Measurements from ENCODE around the gene SPATA33.

DNA sequence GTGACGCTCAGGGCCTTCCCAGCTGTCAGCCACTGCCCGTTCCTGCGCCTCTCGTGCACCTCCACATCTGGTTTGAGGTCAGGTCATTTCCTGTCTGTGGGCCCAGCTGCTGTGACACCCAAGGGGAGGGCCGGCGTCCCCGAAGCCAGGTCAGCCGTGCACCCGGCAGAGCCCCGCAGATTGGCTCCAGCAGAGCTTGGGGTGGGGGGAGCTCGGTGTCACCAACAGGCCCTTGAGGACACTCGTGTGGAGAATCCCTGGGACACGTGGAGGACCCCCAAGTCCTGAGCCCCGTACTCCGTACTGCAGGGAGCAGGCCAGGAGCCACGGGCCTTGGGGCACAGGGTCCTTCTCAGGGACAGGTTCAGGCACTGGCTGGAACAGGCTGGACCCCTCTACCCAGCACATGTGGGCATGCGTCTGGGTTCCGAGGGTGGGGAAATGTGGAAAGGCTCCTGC lies 39.1 kb downstream of the SPATA33 start:
- no peak for TF ChIP-seq POLR2A (IDR thresholded peaks at IDR 0.05)
- TF ChIP-seq, protein P1, sequence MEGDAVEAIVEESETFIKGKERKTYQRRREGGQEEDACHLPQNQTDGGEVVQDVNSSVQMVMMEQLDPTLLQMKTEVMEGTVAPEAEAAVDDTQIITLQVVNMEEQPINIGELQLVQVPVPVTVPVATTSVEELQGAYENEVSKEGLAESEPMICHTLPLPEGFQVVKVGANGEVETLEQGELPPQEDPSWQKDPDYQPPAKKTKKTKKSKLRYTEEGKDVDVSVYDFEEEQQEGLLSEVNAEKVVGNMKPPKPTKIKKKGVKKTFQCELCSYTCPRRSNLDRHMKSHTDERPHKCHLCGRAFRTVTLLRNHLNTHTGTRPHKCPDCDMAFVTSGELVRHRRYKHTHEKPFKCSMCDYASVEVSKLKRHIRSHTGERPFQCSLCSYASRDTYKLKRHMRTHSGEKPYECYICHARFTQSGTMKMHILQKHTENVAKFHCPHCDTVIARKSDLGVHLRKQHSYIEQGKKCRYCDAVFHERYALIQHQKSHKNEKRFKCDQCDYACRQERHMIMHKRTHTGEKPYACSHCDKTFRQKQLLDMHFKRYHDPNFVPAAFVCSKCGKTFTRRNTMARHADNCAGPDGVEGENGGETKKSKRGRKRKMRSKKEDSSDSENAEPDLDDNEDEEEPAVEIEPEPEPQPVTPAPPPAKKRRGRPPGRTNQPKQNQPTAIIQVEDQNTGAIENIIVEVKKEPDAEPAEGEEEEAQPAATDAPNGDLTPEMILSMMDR (IDR thresholded peaks at IDR 0.05 in 4 of 5, conservative IDR thresholded peaks at IDR 0.05 in 1 of 5) = no peak
